NCI-H1694 (cell line): ENCODE measurements around the gene COX4I2.

Source experiments
- DNase-seq: peaks from one replicate; lab custom pipeline; 2025; lab: John Stamatoyannopoulos, UW

COX4I2 gene

DNA sequence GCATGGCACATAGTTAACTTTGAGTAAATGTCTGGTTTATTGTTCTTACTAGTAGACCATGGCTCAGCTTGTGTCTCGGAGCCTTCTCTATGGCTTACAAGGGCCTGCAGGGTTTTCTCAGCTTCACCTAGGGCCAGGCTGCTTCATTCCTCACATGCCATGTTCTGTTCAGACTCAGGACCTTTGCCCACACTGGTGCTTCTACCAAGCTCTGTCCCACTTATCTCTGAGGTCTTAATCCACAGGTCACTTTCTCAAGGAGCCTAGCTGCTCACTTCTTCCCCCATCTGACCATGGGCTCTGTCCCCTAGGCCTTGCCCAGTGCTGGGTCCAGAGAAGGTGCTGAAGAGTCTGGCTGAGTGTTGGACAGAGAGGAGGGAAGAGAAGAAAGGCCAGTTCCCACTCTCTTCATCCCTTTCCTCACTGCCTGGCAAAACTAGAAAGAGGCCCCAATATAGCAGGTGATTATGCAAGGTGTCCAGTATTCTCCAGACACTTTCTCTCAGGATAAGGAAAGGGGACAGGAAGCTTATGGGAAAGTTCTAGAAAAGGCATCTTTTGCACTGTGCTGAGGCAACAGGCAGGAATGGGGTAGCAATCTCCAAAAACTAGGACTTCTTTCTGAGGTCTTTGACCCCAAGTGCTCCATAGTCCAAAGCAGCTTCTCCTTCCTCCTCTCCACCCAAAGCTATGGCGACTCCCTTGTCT lies 40.0 kb downstream of the COX4I2 start:
- DNase-seq, result no peak

DNA sequence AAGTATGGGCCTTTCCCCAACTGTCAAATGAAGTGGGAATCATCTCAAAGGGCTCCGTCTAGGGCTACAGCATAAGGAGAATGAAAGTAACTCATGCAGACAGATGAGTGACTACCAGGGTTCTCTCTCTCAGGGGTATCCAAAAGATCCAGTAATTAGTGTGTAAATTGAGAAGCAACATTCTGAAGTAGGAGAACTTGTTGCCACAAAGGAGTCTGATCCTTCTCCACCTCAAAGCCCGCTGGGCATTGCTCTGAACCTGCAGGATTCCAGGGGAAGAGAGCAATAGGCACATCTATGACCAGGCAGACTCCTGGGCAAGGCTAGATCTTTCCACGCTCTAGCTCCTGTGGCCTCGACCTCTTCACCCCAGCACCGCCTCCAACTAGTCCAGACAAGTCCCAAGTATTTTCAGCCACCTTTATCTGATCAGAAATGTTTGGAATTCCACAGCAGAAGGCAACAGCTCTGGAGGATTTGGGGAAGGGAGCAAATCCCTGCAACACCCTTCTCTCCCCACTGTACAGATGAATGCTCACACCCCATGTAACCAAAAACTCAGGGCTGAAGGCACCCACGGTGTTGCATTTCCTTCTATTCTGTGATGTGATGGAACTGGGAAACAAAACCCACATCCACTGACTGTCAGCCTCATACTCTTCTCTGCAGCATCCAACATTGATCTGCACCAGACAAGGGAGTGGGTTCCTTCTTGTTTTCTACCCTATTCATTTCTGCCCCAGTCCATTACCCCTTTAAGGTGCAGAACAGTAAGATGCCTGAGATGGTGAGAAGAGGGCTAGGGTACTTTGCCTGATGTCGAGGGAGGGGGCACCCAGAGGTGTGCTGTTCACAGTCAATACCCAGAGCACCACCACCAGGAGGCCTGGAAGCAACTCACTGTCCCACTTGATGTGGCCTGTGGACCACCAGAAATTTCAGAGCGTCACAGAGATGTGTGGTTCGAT lies 41.0 kb downstream of the COX4I2 start:
- no peak for DNase-seq

DNA sequence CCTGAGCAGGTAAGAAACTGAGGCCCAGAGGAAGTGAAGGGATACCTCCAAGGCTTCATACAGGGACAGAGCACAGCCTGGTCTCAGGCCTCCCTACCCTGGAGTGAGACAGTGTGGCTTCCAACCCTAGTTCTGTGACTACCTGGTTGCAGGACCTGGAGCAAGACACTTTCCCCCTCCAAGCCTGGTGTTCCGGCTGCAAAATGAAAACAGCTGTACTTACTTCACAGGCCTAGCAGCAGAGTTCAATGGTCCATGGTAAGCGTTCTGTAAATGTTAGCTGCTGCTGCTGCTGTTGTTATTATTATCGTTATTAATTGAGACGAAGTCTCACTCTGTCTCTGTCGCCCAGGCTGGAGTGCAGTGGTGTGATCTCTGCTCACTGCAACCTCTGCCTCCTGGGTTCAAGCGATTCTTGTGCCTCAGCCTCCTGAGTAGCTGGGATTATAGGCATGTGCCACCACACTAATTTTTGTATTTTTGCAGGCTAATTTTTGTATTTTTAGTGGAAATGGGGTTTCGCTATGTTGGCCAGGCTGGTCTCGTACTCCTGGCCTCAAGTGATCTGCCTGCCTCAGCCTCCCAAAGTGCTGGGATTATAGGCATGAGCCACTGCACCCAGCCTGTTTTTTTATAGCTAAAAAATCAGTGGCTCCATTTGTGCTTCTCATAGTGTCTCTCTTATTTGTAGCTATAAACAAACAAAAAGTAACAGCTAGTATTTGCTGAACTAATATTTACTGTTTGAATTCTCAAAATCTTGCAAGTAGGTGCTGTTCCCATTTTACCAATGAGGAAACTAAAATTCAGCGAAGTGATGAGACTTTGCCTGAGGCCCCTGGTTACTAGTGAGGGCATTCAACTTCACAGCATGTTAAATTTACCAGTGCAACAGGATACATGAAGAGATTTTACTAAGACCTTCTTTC lies 41.9 kb downstream of the COX4I2 start:
- no peak for DNase-seq

DNA sequence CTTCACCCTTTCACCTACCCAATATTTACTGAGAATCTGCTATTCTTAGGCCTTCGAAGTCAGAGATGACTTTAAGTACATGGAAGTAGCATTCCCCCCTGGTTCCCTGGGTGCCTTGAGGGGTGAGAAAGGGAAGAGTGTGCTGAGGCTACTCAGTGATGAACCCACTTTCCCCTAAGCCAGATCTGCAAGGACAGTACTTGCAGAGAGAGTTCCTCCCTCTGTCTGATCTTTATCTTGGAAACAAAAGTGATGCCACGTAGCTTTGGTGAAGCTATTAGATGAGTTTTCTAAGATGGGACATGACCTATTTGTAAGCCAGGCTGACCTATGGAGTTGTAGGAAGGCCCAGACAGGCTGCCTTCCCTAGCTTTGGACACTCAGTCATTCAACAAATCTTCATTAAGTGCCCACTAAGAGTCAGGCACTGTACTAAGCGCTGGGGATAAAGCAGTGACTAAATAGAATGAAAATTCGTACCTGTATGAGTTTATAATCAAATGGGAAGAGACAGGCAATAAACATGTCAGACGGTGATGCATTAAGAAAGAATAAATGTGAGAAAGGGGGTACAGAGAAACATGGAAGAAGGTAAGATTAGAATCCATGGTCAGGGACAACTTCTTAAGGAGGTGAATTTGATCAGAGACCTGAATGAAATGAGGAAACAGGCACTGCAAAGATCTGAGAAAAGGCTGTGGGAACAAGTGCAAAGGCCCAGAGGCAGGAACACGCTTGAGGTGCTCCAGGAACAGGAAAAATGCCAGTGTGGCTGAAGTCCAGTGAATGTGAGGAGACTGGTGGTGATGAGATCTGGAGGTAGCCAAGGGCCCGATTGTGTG lies 42.8 kb downstream of the COX4I2 start:
- DNase-seq, result no peak

DNA sequence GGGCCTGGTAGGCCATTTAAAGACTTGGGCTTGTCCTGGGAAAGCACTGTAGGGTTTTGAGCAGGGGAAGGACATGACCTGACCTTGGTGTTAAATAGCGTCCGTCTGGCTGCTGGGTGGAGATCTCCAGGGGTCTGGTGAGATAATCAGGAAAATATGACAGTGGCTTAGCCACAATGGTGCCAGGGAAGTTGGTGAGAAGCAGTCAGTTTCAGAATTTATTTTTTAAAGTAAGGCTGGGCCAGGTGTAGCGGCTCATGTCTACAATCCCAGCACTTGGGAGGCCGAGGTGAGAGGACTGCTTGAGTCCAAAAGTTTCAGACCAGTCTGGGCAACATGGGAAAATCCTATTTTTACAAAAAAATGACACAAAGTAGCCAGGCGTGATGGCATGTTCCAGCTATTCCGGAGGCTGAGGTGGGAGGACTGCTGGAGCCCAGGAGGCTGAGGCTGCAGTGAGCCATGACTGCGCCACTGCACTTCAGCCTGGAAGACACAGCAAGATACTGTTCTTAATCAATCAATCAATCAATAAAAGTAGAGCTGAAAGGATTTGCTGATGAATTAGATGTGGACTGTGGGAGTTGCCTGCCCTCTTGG lies 43.5 kb downstream of the COX4I2 start:
- DNase-seq, result no peak

DNA sequence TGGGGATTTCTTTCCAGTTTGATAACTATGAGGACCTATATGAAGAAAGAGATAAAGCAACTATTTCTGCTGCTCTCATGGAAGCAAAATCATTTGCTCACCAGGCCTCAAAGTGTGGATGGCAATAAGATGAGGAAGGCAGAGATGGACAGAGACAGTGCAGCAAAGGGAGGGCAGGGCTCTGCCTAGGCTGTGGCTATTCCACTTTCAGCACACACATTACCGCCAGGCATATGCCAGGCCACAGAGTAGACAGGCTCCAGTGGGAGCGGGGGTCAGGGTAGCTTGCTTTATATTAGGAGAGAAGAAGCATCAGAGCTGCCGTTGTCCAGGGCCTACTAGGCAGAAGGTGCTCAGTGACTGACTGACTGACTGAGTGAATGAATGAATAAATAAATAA lies 44.1 kb downstream of the COX4I2 start:
- DNase-seq, result no peak

DNA sequence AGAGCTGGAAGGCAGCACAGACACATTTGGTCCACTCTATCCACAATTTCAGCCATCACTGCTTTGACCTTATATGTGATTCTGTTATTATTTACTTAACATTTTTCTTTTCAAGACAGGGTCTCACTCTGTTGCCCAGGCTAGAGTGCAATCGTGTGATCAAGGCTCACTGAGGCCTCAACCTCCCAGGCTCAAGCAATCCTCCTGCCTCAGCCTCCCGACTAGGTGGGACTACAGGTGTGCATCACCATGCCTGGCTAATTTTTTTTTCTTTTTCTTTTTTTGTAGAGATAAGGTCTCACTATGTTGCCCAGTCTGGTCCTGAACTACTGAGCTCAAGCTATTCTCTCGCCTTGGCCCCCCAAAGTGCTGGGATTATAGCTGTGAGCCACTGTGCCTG lies 44.6 kb downstream of the COX4I2 start:
- DNase-seq, result no peak

DNA sequence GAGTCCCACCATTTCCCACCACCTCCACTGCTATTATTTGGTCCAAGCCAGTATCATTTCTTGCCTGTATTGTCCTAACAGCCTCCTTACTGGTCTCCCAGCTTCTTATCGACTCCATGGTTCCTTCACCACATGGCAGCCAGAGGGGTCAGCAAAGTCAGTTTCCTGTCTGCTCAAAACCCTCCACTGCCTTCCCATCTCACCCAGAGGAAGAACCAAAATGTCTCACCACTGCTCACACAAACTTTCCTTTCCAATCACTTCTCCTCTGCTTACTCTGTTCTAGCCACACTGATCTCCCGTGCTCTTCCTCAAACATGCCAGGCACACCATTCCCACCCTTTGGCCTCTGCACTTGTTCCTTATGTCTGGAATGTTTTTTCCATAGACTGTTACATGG lies 45.2 kb downstream of the COX4I2 start:
- DNase-seq, result no peak

DNA sequence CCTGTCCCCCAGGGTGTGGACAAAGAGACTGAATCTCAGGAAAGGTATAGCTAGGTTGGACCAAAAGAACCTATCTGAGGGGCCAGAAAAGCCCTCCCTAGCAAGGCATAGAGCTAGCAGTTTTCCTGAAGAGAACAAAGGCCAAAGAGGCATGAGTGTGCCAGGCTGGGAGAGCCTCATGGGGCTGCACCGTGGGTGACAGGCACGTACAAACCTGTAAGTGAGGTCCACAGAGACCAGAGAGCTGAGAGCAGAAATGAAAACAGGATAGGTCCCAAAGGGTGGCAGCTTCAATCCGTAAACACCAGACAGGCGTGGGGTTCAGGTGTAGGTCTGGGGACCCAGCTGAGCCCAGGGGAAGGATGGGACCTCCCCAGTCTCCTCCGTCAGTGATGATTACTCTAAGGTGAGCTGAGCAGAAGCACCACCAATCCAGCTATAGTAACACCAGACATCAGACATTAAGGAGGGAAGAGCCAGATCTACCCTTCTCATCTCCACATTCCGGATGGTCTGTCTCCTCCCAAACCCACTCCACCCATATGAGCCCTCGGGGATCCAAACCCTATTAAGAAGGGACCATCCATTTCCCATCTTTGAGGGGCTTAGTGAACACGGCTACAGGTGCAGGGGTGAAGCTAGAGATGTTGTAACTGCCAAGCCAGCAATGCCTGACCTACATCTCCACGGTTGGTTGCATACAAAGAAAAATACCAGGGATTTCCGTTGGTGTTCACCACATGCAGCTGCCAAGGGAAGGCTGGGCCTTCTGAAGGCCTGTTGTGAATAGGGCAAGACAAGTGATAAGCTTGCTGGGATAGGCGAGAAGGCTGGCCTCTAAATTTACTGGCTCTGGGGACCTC lies 46.7 kb downstream of the COX4I2 start:
- no peak for DNase-seq

DNA sequence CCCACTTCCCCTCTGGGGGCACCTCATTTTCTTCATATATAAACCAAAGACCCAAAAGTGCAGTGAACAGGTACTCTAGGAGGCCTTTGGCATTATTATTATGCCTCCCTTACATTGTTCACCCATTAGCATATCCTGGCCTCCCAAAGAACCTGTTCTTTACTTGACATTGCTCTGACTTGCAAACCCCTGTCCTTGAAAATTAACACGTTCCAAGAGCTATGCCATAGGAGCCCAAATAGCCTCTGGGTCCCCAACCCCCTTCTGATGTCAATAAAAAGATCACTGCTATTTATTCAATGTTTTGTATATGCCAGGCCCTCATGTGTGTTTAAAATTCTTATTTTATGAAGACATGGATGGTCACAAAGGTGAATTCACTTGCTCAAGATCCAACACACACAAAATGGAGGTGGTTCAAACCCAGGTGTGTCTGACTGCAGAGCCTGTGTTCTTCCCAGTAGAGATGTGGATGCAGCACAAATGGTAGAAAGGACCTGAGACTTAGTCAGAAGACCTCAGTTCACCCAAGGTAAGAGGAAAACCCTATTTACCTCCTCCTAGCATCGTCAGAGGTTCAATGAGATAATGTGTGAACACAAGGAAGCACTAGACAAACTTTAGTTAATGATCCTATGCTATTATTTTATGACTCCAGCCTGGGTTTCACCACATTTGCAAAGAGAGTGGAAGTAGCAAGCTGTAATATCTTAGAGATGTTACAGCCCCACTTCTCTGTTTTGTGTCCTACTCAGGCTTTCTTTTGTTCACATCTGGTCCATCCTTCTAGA lies 48.3 kb downstream of the COX4I2 start:
- DNase-seq, result no peak

DNA sequence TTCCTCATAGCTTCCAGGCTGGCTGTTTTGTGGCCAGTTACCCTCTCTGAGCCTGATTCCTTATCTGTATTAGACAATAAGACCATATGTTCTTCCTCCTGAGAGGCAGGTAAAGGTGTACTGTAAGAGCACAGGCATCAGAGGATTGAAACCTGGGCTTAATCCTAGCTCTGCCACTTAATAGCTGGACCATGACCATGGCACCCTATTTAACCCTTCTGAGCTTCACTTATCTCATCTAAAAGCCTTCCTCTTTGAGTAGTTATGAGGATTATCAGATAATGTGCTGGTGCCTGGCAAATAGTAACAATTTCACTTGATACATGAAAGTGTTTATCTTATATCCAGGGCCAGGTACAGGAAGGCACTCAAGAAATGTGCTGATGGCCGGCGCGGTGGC lies 50.1 kb downstream of the COX4I2 start:
- DNase-seq, result no peak

DNA sequence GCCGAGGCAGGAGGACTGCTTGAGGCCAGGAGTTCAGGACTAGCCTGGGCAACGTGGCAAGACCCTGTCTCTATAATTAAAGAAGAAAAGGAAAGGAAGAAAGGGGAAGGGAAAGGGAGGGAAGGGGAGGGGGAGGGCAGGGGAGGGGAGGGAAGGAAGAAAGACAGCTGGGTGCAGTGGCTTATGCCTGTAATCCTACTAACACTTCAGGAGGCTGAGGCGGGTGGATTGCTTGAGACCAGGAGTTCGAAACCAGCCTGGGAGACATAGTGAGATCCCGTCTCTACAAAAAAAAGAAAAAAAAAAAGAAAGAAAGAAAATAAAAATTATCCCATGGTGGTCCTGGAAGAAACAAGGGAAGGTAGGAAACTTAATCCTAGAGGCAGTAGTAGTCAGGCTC lies 51.4 kb downstream of the COX4I2 start:
- DNase-seq, result no peak

DNA sequence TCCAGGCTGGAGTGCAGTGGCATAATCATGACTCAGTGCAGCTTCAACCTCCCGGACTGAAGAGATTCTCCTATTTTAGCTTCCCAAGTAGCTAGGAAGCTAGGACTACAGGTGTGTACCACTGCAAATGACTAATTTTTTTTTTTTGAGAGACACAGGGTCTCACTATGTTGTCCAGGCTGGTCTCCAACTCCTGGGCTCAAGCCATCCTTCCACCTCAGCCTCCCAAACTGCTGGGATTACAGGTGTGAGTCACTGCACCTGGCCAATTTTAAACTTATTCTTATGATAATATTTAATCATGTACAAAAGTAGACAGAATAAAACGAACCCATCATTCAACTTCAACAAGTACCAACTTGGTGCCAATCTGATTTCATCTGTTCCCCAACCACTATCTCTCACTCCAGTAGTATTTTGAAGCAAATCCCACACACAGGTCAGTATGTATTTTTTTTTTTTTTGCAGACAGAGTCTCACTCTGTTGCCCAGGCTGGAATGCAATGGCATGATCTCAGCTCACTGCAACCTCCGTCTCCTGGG lies 52.5 kb downstream of the COX4I2 start:
- DNase-seq, result no peak

DNA sequence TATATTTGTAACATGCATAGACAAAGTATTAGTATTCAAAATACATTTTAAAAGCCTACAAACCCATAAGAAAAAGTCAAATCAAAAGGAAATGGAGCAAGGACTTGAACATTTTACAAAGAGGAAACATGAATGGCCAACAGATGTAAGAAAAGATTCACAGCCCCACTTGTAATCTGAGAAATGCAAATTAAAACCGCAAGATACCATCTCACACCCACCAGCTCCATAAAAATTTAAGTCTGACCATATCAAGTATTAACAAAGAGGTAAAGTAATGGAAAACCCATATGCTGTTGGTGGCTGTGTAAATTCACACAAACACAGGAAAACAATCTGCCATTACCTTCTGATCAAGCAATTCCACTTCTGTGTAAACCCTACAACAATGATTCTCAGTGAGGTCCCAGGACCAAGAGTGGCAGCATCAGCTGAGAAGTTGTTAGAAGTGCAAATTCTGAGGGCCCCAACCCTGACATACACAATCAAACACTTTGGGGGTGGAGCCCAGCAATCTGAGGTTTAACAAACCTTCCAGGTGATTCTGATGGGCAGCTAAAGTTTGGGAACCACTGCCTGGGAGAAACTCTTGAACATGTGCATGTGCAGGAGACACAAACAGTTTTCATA lies 54.0 kb downstream of the COX4I2 start:
- DNase-seq, result no peak

DNA sequence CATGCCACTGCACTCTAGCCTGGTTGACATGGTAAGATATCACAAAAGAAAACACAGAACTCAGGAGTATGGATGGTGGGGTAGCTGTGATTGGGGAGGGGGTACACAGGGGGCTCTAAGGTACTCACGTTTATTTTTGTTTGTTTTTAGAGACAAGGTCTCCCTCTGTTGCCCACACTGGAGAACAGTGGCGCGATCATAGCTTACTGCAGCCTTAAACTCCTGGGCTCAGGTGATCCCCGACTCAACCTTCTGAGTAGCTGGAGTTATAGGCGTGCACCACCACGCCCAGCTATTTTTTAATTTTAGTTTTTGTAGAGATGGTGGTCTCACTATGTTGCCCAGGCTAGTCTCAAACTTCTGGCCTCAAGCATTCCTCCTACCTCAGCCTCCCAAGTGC lies 55.7 kb downstream of the COX4I2 start:
- DNase-seq, result no peak

DNA sequence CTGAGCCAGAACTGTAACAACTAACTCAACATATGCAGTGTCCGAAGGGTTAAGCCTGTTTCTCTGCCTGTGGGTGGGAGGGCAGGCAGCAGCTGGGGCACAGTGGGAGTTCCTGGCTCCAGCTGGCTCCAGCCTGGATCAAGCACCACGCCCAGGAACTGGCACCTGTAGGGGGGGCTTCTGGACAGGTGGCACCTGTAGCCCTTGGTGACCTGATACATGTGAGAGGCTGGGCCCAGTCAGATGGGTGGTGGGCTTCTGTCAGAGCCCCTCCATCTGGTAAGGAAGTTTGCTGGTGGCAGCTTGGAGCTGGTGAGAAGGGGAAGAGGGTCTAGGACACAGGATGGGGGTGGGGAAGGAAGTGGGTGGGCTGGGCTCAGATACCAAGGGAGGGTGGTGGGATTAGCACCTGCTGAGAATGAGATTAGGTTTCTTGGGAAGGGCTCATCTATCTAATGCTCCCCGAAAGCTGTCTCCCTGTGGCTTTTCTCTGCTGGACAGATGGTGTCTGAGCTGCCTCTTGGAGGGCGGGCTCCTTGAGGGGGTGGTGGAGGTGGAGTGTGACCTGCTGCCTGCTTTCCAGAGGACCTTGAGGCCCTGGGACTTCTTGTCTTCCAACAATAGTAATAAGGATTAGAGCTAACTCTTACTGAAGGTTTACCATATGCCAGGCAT lies 56.4 kb downstream of the COX4I2 start:
- peak; percentile 36 for DNase-seq
